Iris pigment epithelial cell (primary cell): ENCODE results near the gene EPAS1.

Experiments
- DNase-seq: peaks from one replicate; pipeline ENCODE4 v3.0.0-alpha.2; 2011; ENCODE audit warnings: low read depth

The EPAS1 gene

DNA sequence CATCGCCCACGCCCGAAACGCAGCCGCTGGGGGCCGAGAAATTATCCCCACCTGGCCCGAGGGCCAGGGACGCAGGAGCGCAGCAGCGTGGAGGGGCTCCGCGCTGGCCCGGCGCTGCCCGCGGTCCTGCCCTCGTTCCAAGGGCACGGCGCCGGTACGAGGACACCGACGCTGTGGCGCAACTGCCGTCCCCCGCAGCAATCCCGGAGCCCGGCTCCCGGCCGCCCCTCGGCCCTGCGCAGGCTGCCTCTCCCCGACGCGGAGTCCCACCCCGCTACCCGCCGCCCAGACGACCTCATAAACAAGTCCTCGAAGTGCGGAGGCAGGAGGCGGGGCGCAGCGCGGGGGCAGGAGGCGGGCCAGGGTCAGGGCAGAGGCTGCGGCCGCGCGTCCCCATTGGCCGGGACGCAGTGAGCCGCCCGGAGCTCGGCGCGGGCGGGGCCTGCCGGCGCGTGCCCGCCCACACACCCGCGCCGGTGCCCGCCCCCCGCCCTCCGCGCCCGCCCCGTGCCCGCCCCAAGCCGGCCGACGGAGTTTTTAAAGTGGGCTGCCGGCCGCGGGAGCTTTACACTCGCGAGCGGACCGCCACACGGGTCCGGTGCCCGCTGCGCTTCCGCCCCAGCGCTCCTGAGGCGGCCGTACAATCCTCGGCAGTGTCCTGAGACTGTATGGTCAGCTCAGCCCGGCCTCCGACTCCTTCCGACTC lies at the start of gene EPAS1:
Gene EPAS1, plus strand, starts transcription at position 568 of the 706 bp plus-strand sequence. CDS start 505 bp downstream, outside the sequence.
- peak; percentile 92 for DNase-seq

DNA sequence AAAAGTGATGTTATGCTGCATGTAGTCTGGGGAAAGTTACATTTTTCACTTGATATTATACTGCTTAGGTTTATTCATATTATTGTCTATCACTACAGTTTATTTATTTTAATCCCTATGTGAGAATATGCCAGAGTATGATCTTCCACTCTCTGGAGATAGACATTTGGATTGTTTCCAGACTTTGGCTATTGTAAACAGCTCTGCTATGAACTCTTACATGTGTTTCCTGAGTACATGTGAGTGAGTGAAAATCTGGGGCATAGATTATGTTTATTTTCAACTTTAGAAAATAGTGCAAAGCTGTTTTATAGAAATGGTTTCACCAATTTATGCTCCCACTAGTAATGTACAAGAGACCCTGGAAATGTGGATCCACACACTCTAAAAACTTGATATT lies 49.0 kb upstream of the EPAS1 start:
- peak; percentile 78 for DNase-seq

DNA sequence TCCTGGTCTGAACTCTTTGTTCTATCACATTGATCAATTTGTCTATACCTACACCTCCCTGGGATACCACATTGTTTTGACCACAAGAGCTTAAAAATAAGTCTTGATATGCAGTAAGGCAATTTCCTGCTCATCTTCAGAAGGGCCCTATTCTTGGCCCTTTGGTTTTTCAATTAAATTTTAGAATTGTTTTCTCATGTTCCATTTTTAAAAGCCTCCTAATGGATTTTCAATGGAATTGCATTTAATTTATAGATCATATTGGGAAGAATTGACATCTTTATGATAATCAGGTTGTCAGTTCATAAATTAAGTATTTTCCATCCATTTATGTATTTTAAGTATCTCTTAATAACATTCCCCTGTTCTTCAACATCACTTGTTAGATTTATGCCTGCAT lies 47.6 kb upstream of the EPAS1 start:
- DNase-seq: no peak

GRCh38 chr2:46252891-46253659 lies 44.1 kb upstream of the EPAS1 start:
- peak; percentile 58 for DNase-seq

- no peak for DNase-seq
Measured at GRCh38 chr2:46254474-46254873, 42.7 kb upstream of the EPAS1 start.

DNA sequence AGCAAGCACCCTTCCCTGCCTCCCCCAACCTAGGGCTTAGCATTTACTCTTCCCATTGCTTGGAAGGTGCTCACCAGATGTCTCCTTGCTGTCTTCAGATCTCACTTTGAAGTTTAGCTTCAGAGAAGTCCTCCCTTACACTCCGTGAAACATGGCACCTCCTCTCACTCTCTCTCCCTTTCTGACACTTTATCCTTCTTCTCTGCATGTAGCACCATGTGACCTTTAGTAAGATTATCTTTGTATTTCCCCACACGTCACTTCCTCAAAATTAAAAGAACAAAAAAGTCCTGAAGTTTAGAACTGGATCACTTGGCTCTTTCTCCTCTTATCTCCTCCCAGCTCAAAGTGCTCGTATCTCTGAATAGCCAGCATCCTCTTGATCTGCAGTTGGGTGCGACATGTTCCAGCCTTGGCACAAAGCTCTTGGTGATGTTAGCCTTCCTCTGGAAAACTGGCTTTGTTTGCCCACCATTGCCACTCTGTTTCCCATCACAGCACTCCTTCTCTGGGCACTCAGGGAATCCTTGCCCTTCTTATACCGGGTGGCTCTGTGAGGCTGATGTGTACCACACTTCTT lies 40.6 kb upstream of the EPAS1 start:
- DNase-seq: no peak

DNA sequence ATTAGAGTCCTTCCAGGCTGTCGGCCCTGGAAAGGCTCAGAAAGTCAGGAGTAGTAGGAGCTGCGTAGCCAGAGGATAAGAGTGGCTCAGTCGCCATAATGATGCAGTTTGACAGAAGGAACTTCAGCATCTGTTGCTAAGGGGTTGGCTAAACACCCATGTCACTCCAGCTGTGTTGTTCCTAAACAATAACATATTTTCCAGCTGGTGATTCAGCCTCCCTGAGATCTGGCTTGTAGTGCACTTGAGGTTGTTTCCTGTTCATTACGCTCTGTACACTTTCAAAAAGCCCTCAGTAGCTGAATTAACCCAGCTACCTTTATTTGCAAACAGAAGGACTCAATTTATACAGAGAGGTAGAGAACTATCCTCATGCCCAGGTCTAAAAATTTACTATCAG lies 39.7 kb upstream of the EPAS1 start:
- peak; percentile 87 for DNase-seq

DNA sequence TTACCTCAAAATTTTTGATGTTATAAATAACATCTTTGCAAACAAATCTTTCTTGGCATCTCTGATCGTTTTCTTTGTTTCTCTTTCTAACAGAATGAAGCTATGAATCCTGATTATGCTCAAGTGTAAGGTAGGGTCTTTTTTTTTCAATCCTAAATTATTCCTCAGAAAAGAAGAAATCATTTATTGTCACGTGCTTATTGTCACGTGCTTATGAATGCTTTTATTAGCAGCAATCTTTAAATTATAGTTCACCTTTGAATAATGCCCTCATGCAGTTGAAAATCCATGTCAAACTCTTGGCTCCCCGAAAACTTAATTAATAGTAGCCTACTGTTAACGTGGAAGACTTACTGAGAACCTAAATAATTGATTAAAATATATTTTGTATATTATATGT lies 39.2 kb upstream of the EPAS1 start:
- DNase-seq: no peak

DNA sequence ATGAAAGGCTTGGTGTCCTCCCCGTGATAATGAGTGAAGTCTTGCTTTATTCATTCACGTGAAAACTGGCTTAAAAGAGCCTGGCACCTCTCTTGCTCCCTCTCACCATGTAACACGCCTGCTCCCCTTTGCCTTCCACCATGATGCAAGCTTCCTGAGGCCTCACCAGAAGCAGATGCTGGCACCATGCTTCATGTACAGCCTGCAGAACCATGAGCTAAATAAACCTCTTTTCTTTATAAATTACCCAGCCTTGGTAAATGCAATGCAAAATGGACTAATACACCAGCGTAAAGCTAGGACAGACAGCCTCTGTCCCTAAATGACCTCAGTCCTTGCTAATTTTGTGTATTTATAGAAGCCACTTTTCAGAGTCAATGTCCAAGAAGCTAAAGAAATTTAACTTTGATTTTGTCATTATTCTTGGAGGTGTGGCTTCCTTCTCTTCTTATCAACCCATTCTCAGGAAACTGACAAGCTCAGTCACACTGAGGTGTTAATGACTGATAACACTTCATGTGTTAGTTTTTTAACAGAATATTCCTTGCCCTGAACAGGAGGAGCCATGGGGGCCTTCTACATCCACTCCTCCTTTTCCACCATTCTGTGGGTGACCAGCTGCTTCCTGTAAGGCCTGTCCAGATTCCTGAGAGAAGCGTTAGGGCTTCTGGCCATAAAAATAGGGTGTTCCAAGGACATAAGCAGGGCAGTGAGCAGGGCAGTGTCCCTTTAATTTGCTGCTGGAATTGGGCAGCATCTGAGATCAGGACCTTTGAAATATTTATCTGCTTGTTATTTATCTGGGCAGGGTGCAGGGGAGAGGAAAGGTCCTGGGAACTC lies 38.0 kb upstream of the EPAS1 start:
- peak; percentile 30 for DNase-seq

GRCh38 chr2:46259777-46260168 lies 37.4 kb upstream of the EPAS1 start:
- no peak for DNase-seq

DNA sequence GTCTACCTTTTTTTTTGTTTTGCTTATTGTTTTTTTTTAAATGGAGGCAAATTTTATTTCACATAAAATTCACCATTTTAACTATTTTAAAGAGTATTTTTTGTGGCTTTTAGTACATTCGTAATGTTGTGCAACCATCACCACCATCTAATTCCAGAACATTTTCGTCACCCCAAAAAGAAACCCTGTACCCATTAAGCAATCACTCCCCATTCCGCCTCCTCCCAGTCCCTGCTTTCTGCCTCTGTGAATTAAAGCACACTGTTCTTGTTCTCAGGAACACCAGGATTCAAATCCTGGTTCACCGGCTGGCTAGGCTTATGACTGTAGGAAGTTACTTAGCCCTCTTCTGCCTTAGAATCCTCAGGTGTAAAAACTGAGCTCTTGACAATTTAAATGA lies 36.9 kb upstream of the EPAS1 start:
- no peak for DNase-seq

DNA sequence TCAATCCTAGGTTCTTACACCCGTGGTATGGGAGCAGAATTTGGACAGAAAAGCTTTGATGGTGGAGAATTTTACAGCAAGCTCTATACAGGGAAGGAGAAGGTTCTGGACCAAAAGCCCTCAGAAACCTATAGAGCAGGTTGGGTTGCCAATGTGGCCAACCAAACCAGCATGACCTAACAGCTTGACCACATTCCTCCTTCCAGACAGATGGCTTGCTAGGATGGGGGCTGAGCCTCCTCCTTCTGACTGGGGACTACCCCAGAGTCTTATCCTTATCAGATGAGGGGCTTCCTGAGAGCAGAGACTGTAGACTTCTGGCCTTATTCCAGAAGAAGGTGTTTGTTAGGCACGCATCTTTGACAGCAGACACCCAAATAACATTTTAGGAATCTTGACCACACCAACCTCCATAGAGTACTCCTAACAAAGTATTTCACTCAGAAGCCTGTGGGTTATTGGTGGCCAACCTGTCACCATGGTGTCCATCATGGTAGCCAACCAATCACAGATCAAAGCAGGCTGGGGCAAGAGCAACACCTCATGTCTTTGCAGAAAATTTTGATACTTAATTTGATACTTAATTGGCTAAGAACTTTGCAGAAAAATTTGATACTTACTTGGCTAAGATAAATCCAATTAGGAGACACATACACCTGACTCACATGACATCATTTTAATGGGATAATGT lies 34.8 kb upstream of the EPAS1 start:
- DNase-seq: no peak

GRCh38 chr2:46263347-46263746 lies 33.9 kb upstream of the EPAS1 start:
- no peak for DNase-seq

DNA sequence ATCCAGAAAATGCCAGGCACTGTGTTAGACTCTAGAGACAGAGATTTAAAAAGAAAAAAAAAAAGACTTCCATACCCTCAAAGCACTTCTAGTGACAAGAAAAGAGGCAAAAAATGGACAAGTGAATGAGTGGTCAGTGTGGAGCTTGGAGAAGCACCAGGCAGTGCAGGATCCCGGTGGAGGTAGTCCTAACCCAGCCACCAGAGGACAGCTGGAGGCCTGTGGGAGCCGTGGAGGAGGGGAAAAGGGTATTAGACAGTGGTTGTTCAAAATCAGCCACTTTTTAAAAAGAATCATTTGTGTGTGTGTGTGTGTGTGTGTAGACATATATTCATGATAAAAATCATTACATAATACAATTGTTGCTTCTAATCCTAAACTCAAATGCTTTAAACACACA lies 32.8 kb upstream of the EPAS1 start:
- no peak for DNase-seq

DNA sequence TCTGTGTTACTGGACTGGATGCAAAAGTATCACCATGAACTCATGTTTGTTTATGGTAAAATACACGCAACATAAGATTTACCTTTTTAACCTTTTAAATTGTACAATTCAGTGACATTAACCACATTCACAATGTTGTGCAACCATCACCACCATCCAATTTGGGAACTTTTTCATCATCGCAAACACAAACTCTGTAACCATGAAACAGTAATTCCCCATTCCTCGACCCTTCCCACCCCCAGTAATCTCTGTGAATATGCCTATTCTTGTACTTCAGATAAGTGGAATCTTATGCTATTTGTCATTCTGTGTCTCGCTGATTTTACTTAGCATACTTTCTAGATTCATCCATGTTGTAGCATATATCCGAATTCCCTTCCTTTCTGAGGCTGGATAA lies 31.1 kb upstream of the EPAS1 start:
- DNase-seq: peak; percentile 55

- DNase-seq: peak; percentile 46
Measured at GRCh38 chr2:46267616-46268015, 29.6 kb upstream of the EPAS1 start.

GRCh38 chr2:46268196-46268595 lies 29.0 kb upstream of the EPAS1 start:
- DNase-seq: peak; percentile 67

GRCh38 chr2:46269001-46269400 lies 28.2 kb upstream of the EPAS1 start:
- DNase-seq: peak; percentile 76

GRCh38 chr2:46269544-46270273 lies 27.5 kb upstream of the EPAS1 start:
- DNase-seq: peak; percentile 71

DNA sequence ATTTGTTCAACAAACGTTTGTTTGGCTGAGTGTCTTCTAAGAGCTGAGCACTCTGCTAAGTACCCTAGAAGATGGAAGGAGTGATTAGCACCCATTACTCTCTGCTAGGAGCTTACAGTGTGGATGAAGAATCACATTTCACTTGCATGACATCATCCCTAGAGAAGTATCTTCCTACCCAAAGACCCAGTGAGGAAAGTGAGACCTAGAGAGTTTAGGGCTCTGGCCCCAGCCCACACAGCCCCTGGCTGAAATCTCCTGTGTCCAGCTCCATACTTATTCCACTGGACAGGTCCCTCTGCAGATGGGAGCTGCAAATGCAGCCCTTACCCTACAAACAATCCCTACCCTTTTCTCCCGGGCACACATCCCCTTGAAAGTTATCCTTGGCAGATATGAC lies 26.8 kb upstream of the EPAS1 start:
- DNase-seq: peak; percentile 74
